Measurements from ENCODE around the gene PLPPR1.

GRCh38 chr9:101165131-101165530 lies 136.6 kb downstream of the PLPPR1 start:
- TF ChIP-seq CTCF (IDR thresholded peaks at IDR 0.05) (no peak), EP300 (IDR thresholded peaks at IDR 0.05) (no peak), POLR2A (IDR thresholded peaks at IDR 0.05) (no peak)
